Lower leg skin (tissue), 3 donors: ENCODE data around the gene GOLGA7B.

Experiments used
- CTCF ChIP-seq, 3 donors: fragments of 450-650 bp; IDR thresholded peaks; one replicate each; pipeline ENCODE4 v1.5.1; 2016; ENCODE audit warnings: antibody characterized with exemption in 3 of 3, mild to moderate bottlenecking in 3 of 3, moderate library complexity in 2 of 3
- POLR2A ChIP-seq, 2 donors: fragments of 450-650 bp; IDR thresholded peaks; one replicate each; pipeline ENCODE4 v1.6.1; 2016 to 2017; ENCODE audit warnings: antibody characterized with exemption in 2 of 2, mild to moderate bottlenecking in 1 of 2, moderate library complexity in 1 of 2

- TF ChIP-seq POLR2A (IDR thresholded peaks at IDR 0.05) (no peak), CTCF (IDR thresholded peaks at IDR 0.05) (no peak)
Measured at GRCh38 chr10:97813311-97813710, 36.3 kb upstream of the GOLGA7B start.
